OCI-LY3 (cell line): ENCODE data around the gene PLD5.
"Not testable (repeated sequence)": the region's sequence is repeated elsewhere in the genome, so short reads cannot be mapped to it uniquely, and the experiment has no call there.

Source experiments
- H2AFZ ChIP-seq: fragments of 200-600, 300-600 bp; shearing (Covaris generic); 2 replicates; pipeline ENCODE4 v1.6.0; 2014; ENCODE audit warnings: antibody characterized with exemption, low read depth, low read length
- H3K27ac ChIP-seq: fragments of 200-600, 300-600 bp; sonication (generic); 2 replicates; pipeline ENCODE4 v1.5.1; 2014; ENCODE audit warnings: mild to moderate bottlenecking, low read length, moderate library complexity, mixed read lengths
- H3K27me3 ChIP-seq: fragments of 200-600, 300-600 bp; sonication (generic); 2 replicates; pipeline ENCODE4 v1.6.1; 2014; ENCODE audit warnings: low read depth, low read length, mixed read lengths
- H3K36me3 ChIP-seq: fragments of 200-600, 300-600 bp; sonication (generic); replicated peaks from 2 replicates; pipeline ENCODE3; 2014; ENCODE audit warnings: low read depth, low read length, mixed read lengths
- H3K4me1 ChIP-seq: fragments of 300-600, 200-600 bp; sonication (generic); 2 replicates; pipeline ENCODE4 v1.6.1; 2014; ENCODE audit warnings: low read length, mixed read lengths
- H3K4me2 ChIP-seq: fragments of 200-600, 300-600 bp; sonication (generic); 2 replicates; pipeline ENCODE4 v1.6.1; 2014; ENCODE audit warnings: low read length, mixed read lengths
- H3K4me3 ChIP-seq: fragments of 300-600, 200-600 bp; sonication (generic); 2 replicates; pipeline ENCODE4 v1.5.1; 2014; ENCODE audit warnings: antibody characterized with exemption, mild to moderate bottlenecking, low read length, moderate library complexity
- H3K79me2 ChIP-seq: fragments of 300-600, 200-600 bp; shearing (Covaris generic); 2 replicates; pipeline ENCODE4 v1.6.1; 2014; ENCODE audit warnings: mild to moderate bottlenecking, low read length, mixed read lengths
- H3K9ac ChIP-seq: fragments of 300-600, 200-600 bp; shearing (Covaris generic); 2 replicates; pipeline ENCODE4 v1.6.0; 2014; ENCODE audit warnings: mild to moderate bottlenecking, low read length, moderate library complexity
- H3K9me3 ChIP-seq: fragments of 200-600, 300-600 bp; shearing (Covaris generic); 2 replicates; pipeline ENCODE4 v1.6.1; 2014; ENCODE audit warnings: low read length, mixed read lengths; ENCODE audit not compliant: insufficient read depth
- H4K20me1 ChIP-seq: fragments of 200-600, 300-600 bp; sonication (generic); 2 replicates; pipeline ENCODE4 v1.6.1; 2016; ENCODE audit warnings: low read length, mixed read lengths; ENCODE audit not compliant: insufficient read depth
- CTCF ChIP-seq: fragments of 200-600, 300-600 bp; sonication (generic); IDR thresholded peaks from 2 replicates; pipeline ENCODE4 v1.5.1; 2014; ENCODE audit warnings: antibody characterized with exemption, low read length, low read depth
- EZH2phosphoT487 ChIP-seq: fragments of 200-600 bp; shearing (Covaris generic); IDR thresholded peaks from 2 replicates; pipeline ENCODE4 v1.6.1; 2018; ENCODE audit warnings: antibody characterized with exemption, mixed run types, low read depth

Gene PLD5

GRCh38 chr1:242062271-242062670, 462.2 kb downstream of the PLD5 start:
- Histone ChIP-seq H3K9ac (no peak overlapping the region), H3K27ac (no peak overlapping the region), H4K20me1 (no peaks in the 10 kb centered on the region), H3K4me3 (no peak overlapping the region), H3K4me2 (no peak overlapping the region), H3K9me3 (no peaks in the 10 kb centered on the region), H3K36me3 (no peaks in the 10 kb centered on the region), H2AFZ (no peak overlapping the region), H3K4me1 (no peaks in the 10 kb centered on the region), H3K79me2 (no peaks in the 10 kb centered on the region), H3K27me3 (no peaks in the 10 kb centered on the region)
- TF ChIP-seq CTCF: no peak

DNA sequence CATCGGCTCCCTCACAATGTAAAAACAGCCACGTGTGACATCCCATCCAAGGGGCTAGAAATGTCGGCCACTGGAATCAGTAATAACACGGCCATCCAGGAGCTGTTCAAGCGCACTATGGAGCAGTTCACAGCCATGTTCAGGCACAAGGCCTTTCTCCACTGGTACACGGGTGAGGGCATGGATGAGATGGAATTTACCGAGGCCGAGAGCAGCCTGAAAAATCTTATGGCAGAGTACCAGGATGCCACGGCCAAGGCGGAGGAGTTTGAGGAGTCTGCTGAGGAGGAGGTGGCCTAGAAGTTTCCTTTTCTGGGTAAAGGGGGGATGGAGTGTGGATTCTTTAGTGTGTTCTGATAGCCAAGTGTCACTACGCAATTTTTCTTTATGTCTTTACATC, 464.5 kb downstream of the PLD5 start:
- no peaks in the 10 kb centered on the region for H4K20me1 ChIP-seq
- TF ChIP-seq EZH2phosphoT487 (no peak), CTCF (no peak)
- H3K9me3 ChIP-seq: no peaks in the 10 kb centered on the region
- no peak overlapping the region for H3K9ac ChIP-seq
- no peak overlapping the region for H3K4me3 ChIP-seq
- H3K36me3 ChIP-seq: no peaks in the 10 kb centered on the region
- no peak overlapping the region for H3K27ac ChIP-seq
- H3K4me1 ChIP-seq: no peaks in the 10 kb centered on the region
- H3K27me3 ChIP-seq: no peaks in the 10 kb centered on the region
- H2AFZ ChIP-seq: no peak overlapping the region
- no peaks in the 10 kb centered on the region for H3K79me2 ChIP-seq
- H3K4me2 ChIP-seq: no peak overlapping the region

DNA sequence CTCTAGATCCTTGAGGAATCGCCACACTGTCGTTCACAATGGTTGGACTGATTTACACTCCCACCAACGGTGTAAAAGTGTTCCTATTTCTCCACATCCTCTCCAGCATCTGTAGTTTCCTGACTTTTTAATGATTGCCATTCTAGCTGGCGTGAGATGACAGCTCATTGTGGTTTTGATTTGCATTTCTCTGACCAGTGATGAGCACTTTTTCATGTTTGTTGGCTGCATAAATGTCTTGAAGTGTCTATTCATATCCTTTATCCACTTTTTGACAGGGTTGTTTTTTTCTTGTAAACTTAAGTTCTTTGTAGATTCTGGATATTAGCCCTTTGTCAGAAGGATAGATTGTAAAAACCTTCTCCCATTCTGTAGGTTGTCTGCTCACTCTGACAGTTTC, 465.9 kb downstream of the PLD5 start:
- H3K9ac ChIP-seq, H4K20me1 ChIP-seq, H3K4me2 ChIP-seq, H2AFZ ChIP-seq, H3K4me3 ChIP-seq, H3K79me2 ChIP-seq, H3K27me3 ChIP-seq, H3K36me3 ChIP-seq, H3K27ac ChIP-seq, H3K4me1 ChIP-seq, H3K9me3 ChIP-seq: not testable (repeated sequence)

- H3K9me3 ChIP-seq, H3K79me2 ChIP-seq, H3K36me3 ChIP-seq, H2AFZ ChIP-seq, H3K27ac ChIP-seq, H3K4me2 ChIP-seq, H3K9ac ChIP-seq, H3K4me3 ChIP-seq, H4K20me1 ChIP-seq, H3K27me3 ChIP-seq, H3K4me1 ChIP-seq: not testable (repeated sequence)
Measured at GRCh38 chr1:242058181-242058580, 466.3 kb downstream of the PLD5 start.

DNA sequence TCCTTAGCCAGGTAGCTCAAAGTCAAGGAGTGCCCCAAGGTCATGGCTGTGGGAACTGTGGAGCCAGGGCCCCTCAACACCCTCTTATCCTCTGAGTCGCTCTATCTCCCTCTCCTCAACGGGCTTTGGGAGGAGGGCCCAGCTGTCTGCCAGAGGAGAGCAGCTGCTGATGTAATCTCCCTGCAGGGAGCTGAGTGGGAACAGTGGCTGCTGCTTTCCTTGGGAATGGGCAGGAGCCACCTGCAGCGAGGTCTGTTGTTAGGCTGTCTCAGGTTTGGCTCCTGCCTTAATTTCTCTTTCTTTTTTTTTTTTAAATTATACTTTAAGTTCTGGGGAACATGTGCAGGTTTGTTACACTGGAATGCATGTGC, 466.8 kb downstream of the PLD5 start:
- Histone ChIP-seq H3K9me3 (no peaks in the 10 kb centered on the region), H2AFZ (no peak overlapping the region), H3K9ac (no peak overlapping the region), H3K4me3 (no peak overlapping the region), H3K27me3 (no peaks in the 10 kb centered on the region), H3K36me3 (no peaks in the 10 kb centered on the region), H3K4me1 (no peaks in the 10 kb centered on the region), H4K20me1 (no peaks in the 10 kb centered on the region), H3K4me2 (no peak overlapping the region), H3K27ac (no peak overlapping the region), H3K79me2 (no peaks in the 10 kb centered on the region)
- TF ChIP-seq CTCF: no peak
- TF ChIP-seq EZH2phosphoT487: no peak
